DMS153 treated with DMSO at 0.1 percent for 48 hours (cell line): ENCODE results near the gene THOC2.
"Not testable (repeated sequence)": the region's sequence is repeated elsewhere in the genome, so short reads cannot be mapped to it uniquely, and the experiment has no call there.

Experiments used
- DNase-seq: peaks from one replicate; lab custom pipeline; 2025; ENCODE audit not compliant: unreplicated experiment; lab: John Stamatoyannopoulos, UW

The THOC2 gene

DNA sequence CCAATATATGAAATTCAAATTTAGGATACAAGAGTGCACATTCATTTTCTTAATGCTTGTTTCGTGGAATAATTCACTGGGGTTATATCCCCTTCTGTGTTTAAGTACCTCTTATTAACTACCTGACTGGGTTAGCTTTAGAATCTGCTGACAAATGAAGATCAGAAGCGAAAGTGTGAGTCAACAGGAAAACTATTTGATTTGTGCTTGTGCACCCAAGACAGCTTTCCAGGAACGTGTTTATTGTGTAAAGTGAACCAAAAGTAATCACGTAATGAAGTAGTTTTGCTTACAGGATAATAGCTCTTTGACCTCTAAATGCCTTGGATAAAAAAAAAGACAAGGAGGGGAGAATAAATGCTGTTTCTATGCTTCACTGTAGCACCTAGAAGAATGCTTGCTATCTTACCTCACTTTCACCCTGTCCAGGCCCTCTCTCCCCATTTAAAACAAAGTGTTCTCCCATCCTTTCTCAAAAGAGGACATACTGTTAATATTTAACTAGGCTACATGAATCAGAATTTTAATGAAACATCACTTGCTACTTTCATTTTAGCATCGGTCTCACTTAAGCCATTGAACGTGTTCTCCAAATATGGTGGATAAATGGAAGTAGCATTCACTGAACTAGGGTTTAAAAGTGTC, 141.9 kb downstream of the THOC2 start:
- no peak for DNase-seq

DNA sequence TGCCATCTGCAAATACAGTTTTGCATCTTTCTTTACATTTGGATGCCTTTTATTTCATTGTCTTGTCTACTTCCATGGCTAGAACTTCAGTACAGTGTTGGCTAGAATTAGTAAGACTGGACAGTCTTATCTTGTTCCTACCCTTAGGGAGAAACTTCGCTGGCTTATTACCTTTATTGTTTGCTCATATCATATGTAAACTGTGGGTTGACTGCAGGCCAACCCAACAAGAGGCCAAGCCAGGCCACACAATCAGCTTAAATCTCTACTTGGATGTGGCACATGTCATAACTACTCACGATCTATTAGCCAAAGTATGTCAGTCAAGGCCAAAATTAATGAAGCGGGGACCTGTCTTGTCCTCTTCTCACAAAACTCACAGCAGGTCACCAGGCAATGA, 144.1 kb downstream of the THOC2 start:
- no peak for DNase-seq

DNA sequence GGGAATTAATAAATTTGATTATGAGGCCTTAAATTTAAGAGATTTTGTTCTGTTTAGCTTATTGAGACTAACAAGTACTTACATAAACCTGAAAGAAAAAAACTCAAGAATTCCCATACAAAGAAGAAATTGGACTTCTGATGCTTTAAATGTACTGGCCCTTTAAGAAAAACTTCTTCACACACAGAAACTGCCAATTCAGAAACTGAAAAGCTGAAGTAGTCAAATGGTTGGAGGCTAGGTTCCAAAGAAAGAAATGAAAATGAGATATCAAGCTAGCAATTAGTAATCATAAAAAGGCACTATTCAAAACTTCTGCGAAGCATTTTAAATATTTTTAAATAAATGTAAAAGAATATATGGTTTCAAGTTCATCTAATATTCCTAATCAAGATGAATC, 151.3 kb downstream of the THOC2 start:
- DNase-seq: no peak

DNA sequence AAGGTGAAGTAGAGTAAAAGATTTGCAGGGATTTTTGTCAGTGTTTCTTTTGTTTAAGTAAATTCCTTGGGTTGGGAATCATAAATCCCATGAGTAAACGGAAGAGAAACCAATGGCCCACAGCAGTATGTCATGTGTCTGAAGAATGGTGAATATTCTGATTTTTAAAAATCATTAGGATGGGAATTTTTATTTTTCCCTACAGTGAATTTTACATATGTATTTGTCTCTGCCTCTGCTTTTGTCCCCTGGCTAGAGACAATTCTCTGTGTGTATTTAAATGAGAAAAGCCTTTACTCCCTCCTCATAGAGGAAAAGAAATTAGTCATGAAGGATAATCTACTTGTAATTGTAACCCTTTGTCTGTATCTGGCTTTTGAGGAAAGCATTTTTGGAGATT, 152.1 kb downstream of the THOC2 start:
- no peak for DNase-seq

DNA sequence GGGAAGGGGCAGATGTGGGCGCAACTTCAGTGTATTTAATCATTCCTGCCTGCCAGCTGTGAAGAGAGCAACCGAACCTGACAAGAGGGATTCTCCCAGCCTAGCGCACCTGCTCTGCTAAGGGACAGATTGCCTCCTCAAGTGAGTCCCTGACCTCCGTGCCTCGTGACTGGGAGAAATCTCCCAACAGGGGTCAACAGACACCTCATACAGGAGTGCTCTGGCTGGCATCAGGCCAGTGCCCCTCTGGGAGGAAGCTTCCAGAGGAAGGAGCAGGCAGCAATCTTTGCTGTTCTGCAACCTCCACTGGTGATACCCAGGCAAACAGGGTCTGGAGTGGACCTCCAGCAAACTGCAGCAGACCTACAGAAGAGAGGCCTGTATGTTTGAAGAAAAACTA, 158.8 kb downstream of the THOC2 start:
- DNase-seq: not testable (repeated sequence)

DNA sequence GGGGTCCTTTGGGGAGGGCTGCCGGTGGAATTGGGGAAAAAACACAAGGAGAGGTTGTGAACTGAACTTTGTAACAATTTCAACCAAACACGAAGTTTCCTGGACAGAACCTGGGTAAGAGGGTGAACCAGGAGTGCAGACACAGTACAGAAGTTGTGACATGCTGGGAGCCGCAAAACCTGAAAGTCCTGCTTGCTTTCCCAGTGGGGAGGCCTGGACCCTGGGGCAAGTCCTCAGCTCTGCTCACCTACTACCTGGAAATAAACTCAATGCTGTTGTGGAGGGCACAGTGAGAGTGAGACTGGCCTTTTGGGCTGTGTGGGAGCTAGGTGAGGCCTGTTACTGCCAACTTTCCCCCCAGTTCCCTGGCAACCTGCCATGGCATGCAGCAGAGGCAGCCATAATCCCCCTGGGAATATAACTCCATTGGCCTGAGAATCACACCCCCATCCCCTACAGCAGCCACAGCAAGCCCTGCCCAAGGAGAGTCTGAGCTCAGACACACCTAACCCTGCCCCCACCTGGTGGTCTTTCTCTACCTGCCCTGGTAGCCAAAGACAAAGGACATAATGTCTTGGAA, 162.8 kb downstream of the THOC2 start:
- no peak for DNase-seq

DNA sequence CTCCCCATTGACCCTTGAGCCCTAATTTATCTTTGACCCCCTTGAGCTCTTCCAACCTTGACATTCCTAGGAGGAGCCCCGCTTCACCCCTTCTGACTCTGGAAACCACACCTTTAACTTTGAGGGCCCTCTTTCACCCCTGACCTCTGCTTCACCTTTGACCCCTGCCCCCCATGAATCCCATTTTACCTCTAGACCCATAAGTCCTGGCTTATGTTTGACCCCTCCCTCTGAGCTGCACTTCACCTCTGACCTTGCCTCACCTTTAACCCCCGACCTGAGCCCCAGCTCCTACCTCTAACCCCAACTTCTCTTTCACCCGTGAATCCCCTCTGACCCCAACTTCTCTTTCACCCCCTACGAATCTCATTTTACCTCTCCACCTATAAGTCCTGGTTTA, 169.7 kb downstream of the THOC2 start:
- no peak for DNase-seq

DNA sequence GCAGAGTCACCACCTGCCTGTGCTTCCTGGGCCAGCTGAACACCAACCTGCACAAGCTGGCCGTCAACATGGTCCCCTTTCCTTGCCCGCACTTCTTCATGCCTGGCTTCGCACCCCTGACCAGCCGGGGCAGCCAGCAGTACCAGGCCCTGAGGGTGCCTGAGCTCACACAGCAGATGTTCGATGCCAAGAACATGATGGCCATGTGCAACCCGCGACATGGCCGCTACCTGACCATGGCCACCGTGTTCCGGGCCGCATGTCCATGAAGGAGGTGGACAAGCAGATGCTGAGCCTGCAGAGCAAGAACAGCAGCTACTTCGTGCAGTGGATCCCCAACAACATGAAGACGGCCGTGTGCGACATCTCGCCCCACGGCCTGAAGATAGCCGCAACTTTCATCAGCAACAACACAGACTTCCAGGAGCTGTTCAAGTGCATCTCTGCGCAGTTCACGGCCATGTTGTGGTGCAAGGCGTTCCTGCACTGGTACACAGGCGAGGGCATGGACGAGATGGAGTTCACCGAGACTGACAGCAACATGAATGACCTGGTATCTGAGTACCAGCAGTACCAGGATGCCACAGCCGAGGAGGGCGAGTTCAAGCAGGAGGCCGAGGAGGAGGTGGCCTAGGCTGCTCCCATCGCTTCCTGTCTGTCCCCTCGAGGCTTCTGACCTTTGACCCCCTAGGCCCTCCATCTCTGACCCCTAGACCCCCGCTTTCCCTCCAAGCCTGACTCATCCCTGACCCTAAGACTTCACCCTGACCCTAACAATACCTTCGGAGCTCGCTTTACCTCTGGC, 170.3 kb downstream of the THOC2 start:
- no peak for DNase-seq

DNA sequence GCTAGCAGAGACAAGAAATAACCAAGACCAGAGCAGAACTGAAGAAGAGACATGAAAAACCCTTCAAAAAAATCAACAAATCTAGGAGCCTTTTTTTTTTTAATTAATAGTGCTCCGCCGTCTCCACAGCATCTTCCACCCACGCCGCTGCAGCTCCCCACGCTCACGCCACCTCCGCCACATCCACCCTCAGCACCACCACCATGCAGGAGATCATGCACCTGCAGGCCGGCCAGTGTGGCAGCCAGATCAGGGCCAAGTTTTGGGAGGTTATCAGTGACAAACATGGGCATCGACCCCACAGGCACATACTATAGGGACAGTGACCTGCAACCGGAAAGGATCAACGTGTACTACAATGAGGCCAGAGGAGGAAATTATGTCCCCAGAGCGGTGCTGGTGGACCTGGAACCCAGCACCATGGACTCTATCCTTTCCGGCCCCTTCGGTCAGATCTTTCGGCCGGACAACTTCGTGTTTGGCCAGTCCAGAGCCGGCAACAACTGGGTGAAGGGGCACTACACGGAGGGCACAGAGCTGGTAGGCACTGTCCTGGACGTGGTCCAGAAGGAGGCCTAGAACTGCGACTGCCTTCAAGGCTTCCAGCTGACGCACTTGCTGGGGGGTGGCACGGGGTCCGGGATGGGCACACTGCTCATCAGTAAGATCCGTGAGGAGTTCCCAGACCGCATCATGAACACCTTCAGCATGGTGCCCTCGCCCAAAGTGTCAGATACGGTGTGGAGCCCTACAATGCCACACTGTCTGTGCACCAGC, 171.2 kb downstream of the THOC2 start:
- no peak for DNase-seq

DNA sequence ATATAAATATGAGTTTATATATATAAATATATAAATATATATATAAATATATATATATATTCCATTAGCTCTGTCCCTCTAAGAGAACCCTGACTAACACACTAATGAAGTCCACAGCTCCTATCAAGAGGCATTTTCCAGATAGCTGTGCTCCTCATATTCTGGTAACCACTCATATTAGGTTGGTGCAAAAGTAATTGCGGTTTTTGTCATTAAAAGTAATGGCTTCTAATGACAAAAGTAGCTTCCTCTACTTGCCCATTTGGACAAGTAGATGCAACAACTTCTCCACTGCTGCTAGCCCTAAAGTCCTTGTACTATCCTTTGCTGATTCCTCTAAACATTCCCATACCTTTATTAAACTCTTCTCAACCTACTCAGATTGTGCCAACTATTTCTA, 182.0 kb downstream of the THOC2 start:
- DNase-seq: no peak
